Mucosa of rectum (tissue), 2 donors: ENCODE measurements around the gene TRAF3.
"Not testable (repeated sequence)": the region's sequence is repeated elsewhere in the genome, so short reads cannot be mapped to it uniquely, and the experiment has no call there.

Experiments used
- H3K27ac ChIP-seq, 2 donors: one replicate each; pipeline ENCODE4 v1.7.0; 2013; ENCODE audit warnings: inconsistent platforms in 2 of 2, low read depth in 2 of 2, low read length in 2 of 2
- H3K27me3 ChIP-seq, 2 donors: one replicate each; pipeline ENCODE4 v1.7.0; 2013; ENCODE audit warnings: low read length in 2 of 2; ENCODE audit not compliant: control insufficient read depth in 2 of 2, insufficient read depth in 2 of 2
- H3K36me3 ChIP-seq, 2 donors: one replicate each; pipeline ENCODE4 v1.7.0; 2013; ENCODE audit warnings: low read length in 2 of 2; ENCODE audit not compliant: control insufficient read depth in 2 of 2, insufficient read depth in 2 of 2
- H3K4me1 ChIP-seq, 2 donors: one replicate each; pipeline ENCODE4 v1.7.0; 2013; ENCODE audit warnings: low read length in 2 of 2, mild to moderate bottlenecking in 1 of 2; ENCODE audit not compliant: control insufficient read depth in 2 of 2, insufficient read depth in 2 of 2
- H3K4me3 ChIP-seq, 2 donors: one replicate each; pipeline ENCODE4 v1.7.0; 2013; ENCODE audit warnings: low read length in 2 of 2
- H3K9ac ChIP-seq, 2 donors: one replicate each; pipeline ENCODE4 v1.7.0; 2013; ENCODE audit warnings: low read length in 2 of 2, low read depth in 1 of 2, mild to moderate bottlenecking in 1 of 2
- H3K9me3 ChIP-seq, 2 donors: one replicate each; pipeline ENCODE4 v1.7.0; 2013; ENCODE audit warnings: low read length in 2 of 2; ENCODE audit not compliant: control insufficient read depth in 2 of 2
- donor health status: healthy.
- donor health status: Normal muscosa, but diverticular disease.

TRAF3 gene

GRCh38 chr14:102873131-102873530 is 95.9 kb downstream of the TRAF3 start:
- H3K9me3 ChIP-seq = no peaks in the 10 kb centered on the region
- no peaks in the 10 kb centered on the region for H3K27me3 ChIP-seq
- H3K9ac ChIP-seq = peak overlapping the region in 1 of 2 donors; percentile 36
- H3K36me3 ChIP-seq = peaks cover 37 to 42% of the 10 kb centered on the region in 2 donors
- peak overlapping the region; percentile 81 for H3K27ac ChIP-seq
- peaks cover 35 to 39% of the 10 kb centered on the region in 2 donors for H3K4me1 ChIP-seq
- no peak overlapping the region for H3K4me3 ChIP-seq

DNA sequence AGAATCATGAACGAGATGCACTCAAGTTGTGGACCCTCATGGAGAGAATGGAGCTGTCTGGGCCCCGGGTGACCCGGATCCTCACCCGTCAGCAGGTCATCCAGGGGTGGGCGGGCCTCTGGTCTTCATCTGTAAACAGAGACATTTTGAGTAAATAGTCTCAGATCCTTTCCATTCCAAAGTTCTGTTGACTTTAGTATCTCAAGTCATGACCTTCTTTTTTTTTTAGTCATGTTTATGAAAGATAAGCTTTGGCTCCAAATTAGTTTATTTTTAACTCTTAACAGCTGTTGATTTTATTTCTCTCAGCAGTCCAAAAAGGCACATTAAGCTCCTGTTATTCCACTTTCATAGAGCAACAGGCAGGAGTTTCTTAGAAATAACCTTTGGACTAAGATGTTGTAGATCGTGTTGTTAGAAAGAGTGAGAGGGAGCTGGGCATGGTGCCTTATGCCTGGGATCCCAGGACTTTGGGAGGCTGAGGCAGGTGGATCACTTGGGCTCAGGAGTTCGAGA is 96.4 kb downstream of the TRAF3 start:
- H3K9me3 ChIP-seq = no peaks in the 10 kb centered on the region
- H3K27me3 ChIP-seq = no peaks in the 10 kb centered on the region
- peaks cover 33 to 39% of the 10 kb centered on the region in 2 donors for H3K4me1 ChIP-seq
- H3K9ac ChIP-seq = no peak overlapping the region
- no peak overlapping the region for H3K4me3 ChIP-seq
- peak overlapping the region; percentile 81 for H3K27ac ChIP-seq
- peaks cover 37 to 42% of the 10 kb centered on the region in 2 donors for H3K36me3 ChIP-seq

DNA sequence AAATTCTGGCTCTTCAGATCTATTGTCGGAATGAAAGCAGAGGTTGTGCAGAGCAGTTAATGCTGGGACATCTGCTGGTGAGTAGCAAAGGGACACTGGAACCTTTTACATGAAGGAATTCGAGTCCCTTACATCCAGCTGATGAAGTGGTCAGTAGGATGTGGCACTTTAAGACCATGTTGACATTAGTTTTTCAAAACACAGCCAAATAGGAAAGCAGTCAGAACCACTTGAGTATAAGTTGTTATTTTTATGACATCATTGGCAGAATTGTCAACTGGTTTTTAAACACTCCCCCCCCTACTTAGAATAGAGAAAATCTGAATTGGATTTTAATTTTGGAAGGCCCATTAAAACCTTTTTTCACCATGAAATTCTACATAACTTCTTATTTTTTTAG is 98.4 kb downstream of the TRAF3 start:
- H3K27ac ChIP-seq = no peak overlapping the region
- peaks cover 35 to 37% of the 10 kb centered on the region in 2 donors for H3K4me1 ChIP-seq
- H3K36me3 ChIP-seq = peaks cover 36 to 40% of the 10 kb centered on the region in 2 donors
- H3K9me3 ChIP-seq = no peaks in the 10 kb centered on the region
- H3K4me3 ChIP-seq = no peak overlapping the region
- H3K27me3 ChIP-seq = no peaks in the 10 kb centered on the region
- no peak overlapping the region for H3K9ac ChIP-seq

DNA sequence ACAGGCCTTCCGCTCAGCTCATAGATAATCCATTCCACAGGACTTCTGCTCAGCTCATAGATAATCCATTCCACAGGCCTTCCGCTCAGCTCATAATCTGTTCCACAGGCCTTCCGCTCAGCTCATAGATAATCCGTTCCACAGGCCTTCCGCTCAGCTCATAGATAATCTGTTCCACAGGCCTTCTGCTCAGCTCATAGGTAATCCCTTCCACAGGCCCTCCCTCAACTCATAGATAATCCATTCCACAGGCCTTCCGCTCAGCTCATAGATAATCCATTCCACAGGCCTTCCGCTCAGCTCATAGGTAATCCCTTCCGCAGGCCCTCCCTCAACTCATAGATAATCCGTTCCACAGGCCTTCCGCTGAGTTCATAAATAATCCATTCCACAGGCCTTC is 100.3 kb downstream of the TRAF3 start:
- not testable (repeated sequence) for H3K27me3 ChIP-seq, H3K9ac ChIP-seq, H3K4me3 ChIP-seq, H3K27ac ChIP-seq, H3K9me3 ChIP-seq
- peaks cover 22 to 30% of the 10 kb centered on the region in 2 donors for H3K36me3 ChIP-seq
- H3K4me1 ChIP-seq = peaks cover 23 to 24% of the 10 kb centered on the region in 2 donors

- peaks cover 22 to 30% of the 10 kb centered on the region in 2 donors for H3K36me3 ChIP-seq
- peak overlapping the region; percentile 77 to 80 for H3K27ac ChIP-seq
- peak overlapping the region in 1 of 2 donors; percentile 37 for H3K9ac ChIP-seq
- no peaks in the 10 kb centered on the region for H3K27me3 ChIP-seq
- H3K4me1 ChIP-seq = peaks cover 16% of the 10 kb centered on the region in 2 donors
- H3K9me3 ChIP-seq = no peaks in the 10 kb centered on the region
- no peak overlapping the region for H3K4me3 ChIP-seq
These were observed 101.1 kb downstream of the TRAF3 start for GRCh38 chr14:102878174-102878969.

DNA sequence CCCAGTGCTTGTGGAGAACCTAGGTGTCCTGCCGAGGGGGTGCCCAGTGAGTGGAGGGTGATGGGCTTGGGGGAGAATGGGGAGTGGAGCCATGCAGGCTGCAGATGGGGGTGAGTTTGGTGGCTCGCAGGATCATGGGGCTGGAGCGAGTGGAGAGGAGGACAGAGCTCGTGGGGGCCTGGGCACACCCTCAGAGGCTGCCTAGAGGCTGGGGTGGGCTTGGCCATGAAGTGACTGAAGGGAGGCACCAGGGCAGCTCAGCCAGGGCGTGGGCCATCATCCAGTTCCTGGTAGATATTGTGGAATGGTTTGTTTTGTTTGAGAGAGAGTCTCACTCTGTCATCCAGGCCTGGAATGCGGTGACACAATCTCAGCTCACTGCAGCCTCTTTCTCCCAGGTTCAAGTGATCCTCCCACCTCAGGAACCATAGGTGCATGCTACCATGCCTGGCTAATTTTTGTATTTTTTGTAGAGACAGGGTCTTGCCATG is 101.8 kb downstream of the TRAF3 start:
- Histone ChIP-seq H3K36me3 (peaks cover 24 to 32% of the 10 kb centered on the region in 2 donors), H3K27ac (peak overlapping the region; percentile 77 to 80), H3K4me1 (peaks cover 10 to 11% of the 10 kb centered on the region in 2 donors), H3K9me3 (no peaks in the 10 kb centered on the region), H3K9ac (peak overlapping the region in 1 of 2 donors; percentile 37), H3K4me3 (no peak overlapping the region), H3K27me3 (no peaks in the 10 kb centered on the region)

GRCh38 chr14:102882226-102882906 is 105.1 kb downstream of the TRAF3 start:
- peaks cover 10 to 14% of the 10 kb centered on the region in 2 donors for H3K4me1 ChIP-seq
- H3K4me3 ChIP-seq = no peak overlapping the region
- peak overlapping the region in 1 of 2 donors; percentile 54 for H3K27ac ChIP-seq
- H3K36me3 ChIP-seq = peaks cover 12 to 31% of the 10 kb centered on the region in 2 donors
- H3K27me3 ChIP-seq = no peaks in the 10 kb centered on the region
- no peaks in the 10 kb centered on the region for H3K9me3 ChIP-seq
- H3K9ac ChIP-seq = no peak overlapping the region

DNA sequence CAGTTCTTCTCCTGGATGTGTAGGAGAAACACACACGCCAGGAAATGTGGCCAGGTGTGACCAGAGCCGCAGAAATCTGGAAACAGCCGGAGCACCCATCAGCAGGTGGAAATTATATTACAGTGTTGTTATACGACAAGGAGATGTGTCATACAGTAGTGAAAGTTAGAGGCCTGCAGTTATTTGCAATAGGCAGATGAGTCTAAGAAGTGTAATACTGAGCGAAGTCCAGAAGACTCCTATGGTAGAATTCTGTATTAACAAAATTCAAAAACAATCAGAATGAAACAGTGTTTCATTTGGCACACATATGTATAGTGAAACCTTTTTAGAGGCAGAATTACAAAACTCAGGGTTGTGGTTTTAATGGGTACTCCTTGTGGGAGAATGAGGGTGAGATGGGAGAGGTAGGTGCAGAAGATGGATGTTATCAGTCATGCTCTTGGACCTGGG is 105.9 kb downstream of the TRAF3 start:
- Histone ChIP-seq H3K36me3 (peaks cover 15 to 29% of the 10 kb centered on the region in 2 donors), H3K27ac (peak overlapping the region; percentile 26 to 54)

GRCh38 chr14:102883554-102883953 is 106.3 kb downstream of the TRAF3 start:
- no peaks in the 10 kb centered on the region for H3K9me3 ChIP-seq
- no peak overlapping the region for H3K4me3 ChIP-seq
- no peaks in the 10 kb centered on the region for H3K27me3 ChIP-seq
- H3K4me1 ChIP-seq = peaks cover 7 to 13% of the 10 kb centered on the region in 2 donors
- peak overlapping the region; percentile 26 to 49 for H3K27ac ChIP-seq
- no peak overlapping the region for H3K9ac ChIP-seq
- peaks cover 15 to 33% of the 10 kb centered on the region in 2 donors for H3K36me3 ChIP-seq

More for the DNA sequence above, 105.9 kb downstream of the TRAF3 start:
- Histone ChIP-seq H3K4me1 (peaks cover 10 to 14% of the 10 kb centered on the region in 2 donors), H3K9ac (no peak overlapping the region), H3K9me3 (no peaks in the 10 kb centered on the region), H3K27me3 (no peaks in the 10 kb centered on the region), H3K4me3 (no peak overlapping the region)
